Endothelial cell of umbilical vein (primary cell): ENCODE results near the gene ETNK2. TPM values are rescaled to one million over a fixed set of nuclear protein-coding genes. Genes with fewer than 3 reads are reported as not detected.

Experiments
- BruUV-seq: library from RNA; stranded (reverse); fragments of 400-500 nt; replicated peaks from 2 replicates; lab custom pipeline; 2021; lab: Mats Ljungman, UMichigan
- CTCF ChIA-PET: fragments of 300-600, 350-600 bp; sonication (Branson Sonifier 250); formaldehyde crosslinking; loops from one replicate; lab custom pipeline; 2021; ENCODE audit warnings: antibody characterized with exemption, inconsistent platforms; lab: Charles Lee
- POLR2A ChIA-PET: fragments of 300-600, 350-600 bp; sonication (Branson Sonifier 250); formaldehyde crosslinking; loops from one replicate; lab custom pipeline; 2021; ENCODE audit warnings: antibody characterized with exemption, inconsistent platforms; lab: Charles Lee
- DNase-seq: peaks from one replicate; pipeline ENCODE4 v3.0.0-alpha.2; 2011; ENCODE audit warnings: low read depth, low spot score
- FAIRE-seq: peaks from 2 replicates; lab custom pipeline; 2011; peaks lifted over from hg19 to GRCh38; lab: Jason Lieb, UNC
- H2AFZ ChIP-seq: 2 replicates; pipeline ENCODE4 v1.6.0; 2012; ENCODE audit warnings: low read depth, low read length, control low read depth, inconsistent platforms
- H3K27ac ChIP-seq: 2 replicates; pipeline ENCODE4 v1.5.1; 2011; ENCODE audit warnings: low read depth, mild to moderate bottlenecking, control low read depth, low read length, moderate library complexity; ENCODE audit not compliant: insufficient read depth
- H3K27me3 ChIP-seq, 2 experiments: 2 replicates each; pipeline versions ENCODE4 v1.6.0 to v1.6.1; 2011; ENCODE audit warnings: low read length in 2 of 2, mixed read lengths in 1 of 2; ENCODE audit not compliant: control insufficient read depth in 2 of 2, insufficient read depth in 2 of 2
- H3K36me3 ChIP-seq, 2 experiments: 2 replicates in 1 of 2; 3 replicates in 1 of 2; pipeline ENCODE4 v1.5.1; 2011; ENCODE audit warnings: low read length in 2 of 2, mild to moderate bottlenecking in 1 of 2, moderate library complexity in 1 of 2; ENCODE audit not compliant: control insufficient read depth in 2 of 2, insufficient read depth in 2 of 2; ENCODE audit errors: extremely low read depth in 1 of 2
- H3K4me1 ChIP-seq: 3 replicates; pipeline ENCODE4 v1.5.1; 2011; ENCODE audit warnings: mild to moderate bottlenecking, low read length; ENCODE audit not compliant: control insufficient read depth, insufficient read depth; ENCODE audit errors: extremely low read depth
- H3K4me2 ChIP-seq: 2 replicates; pipeline ENCODE4 v1.6.1; 2011; ENCODE audit warnings: low read length, control low read depth, mixed read lengths; ENCODE audit not compliant: insufficient read depth
- H3K4me3 ChIP-seq, 3 experiments: fragments of 200-600 bp in 1 of 3; sonication (generic), shearing (Covaris generic) in 1 of 3; replicated peaks in 1 of 3; 2 replicates each; pipeline ENCODE4 v1.5.1; 2011 to 2016; ENCODE audit warnings: control low read depth in 3 of 3, low read length in 3 of 3, mild to moderate bottlenecking in 2 of 3, inconsistent platforms in 1 of 3, low read depth in 1 of 3, moderate library complexity in 1 of 3; ENCODE audit not compliant: insufficient read depth in 1 of 3
- H3K79me2 ChIP-seq: 2 replicates; pipeline ENCODE4 v1.6.0; 2012; ENCODE audit warnings: low read length, inconsistent platforms; ENCODE audit not compliant: control insufficient read depth, insufficient read depth
- H3K9ac ChIP-seq: replicated peaks from 2 replicates; pipeline ENCODE3; 2011; ENCODE audit warnings: low read length, control low read depth; ENCODE audit not compliant: insufficient read depth; ENCODE audit errors: extremely low read depth
- H3K9me1 ChIP-seq: replicated peaks from 3 replicates; pipeline ENCODE4 v1.6.0; 2011; ENCODE audit warnings: mild to moderate bottlenecking, low read length; ENCODE audit not compliant: control insufficient read depth, insufficient read depth; ENCODE audit errors: extremely low read depth
- H3K9me3 ChIP-seq: replicated peaks from 2 replicates; pipeline ENCODE4 v1.5.1; 2012; ENCODE audit warnings: low read length, inconsistent platforms; ENCODE audit not compliant: control insufficient read depth, insufficient read depth
- H4K20me1 ChIP-seq: replicated peaks from 2 replicates; pipeline ENCODE3; 2011; ENCODE audit warnings: mild to moderate bottlenecking, low read length; ENCODE audit not compliant: control insufficient read depth, insufficient read depth; ENCODE audit errors: extremely low read depth
- CTCF ChIP-seq, 2 donors: IDR thresholded peaks; 1 replicate in 1 of 2; 2 replicates in 1 of 2; pipeline ENCODE4 v1.5.1; 2011; ENCODE audit warnings: low read length in 2 of 2, mild to moderate bottlenecking in 2 of 2, moderate library complexity in 2 of 2, control low read depth in 1 of 2, inconsistent platforms in 1 of 2, low read depth in 1 of 2; ENCODE audit not compliant: insufficient read depth in 1 of 2; ENCODE audit errors: extremely low read depth in 1 of 2
- EZH2 ChIP-seq: IDR thresholded peaks from 2 replicates; pipeline ENCODE4 v1.6.1; 2012; ENCODE audit warnings: borderline replicate concordance, low read depth, mild to moderate bottlenecking, moderate library complexity, low read length, inconsistent platforms; ENCODE audit not compliant: severe bottlenecking
- FOS ChIP-seq: IDR thresholded peaks from 2 replicates; pipeline ENCODE4 v1.6.1; 2011; ENCODE audit warnings: mild to moderate bottlenecking, low read length, moderate library complexity, borderline replicate concordance; ENCODE audit not compliant: insufficient read depth
- GATA2 ChIP-seq: IDR thresholded peaks from 2 replicates; pipeline ENCODE4 v1.7.0; 2011; ENCODE audit warnings: low read depth, mild to moderate bottlenecking, moderate library complexity, mixed read lengths, low read length; ENCODE audit not compliant: insufficient read length, insufficient read depth
- JUN ChIP-seq: IDR thresholded peaks from 2 replicates; pipeline ENCODE4 v1.6.1; 2011; ENCODE audit warnings: borderline replicate concordance, low read depth; ENCODE audit not compliant: insufficient read length, insufficient read depth
- MAX ChIP-seq: IDR thresholded peaks from 2 replicates; pipeline ENCODE4 v1.6.1; 2011; ENCODE audit not compliant: insufficient read depth, insufficient read length
- MYC ChIP-seq: IDR thresholded peaks from one replicate; pipeline ENCODE4 v1.6.1; 2011; ENCODE audit warnings: mild to moderate bottlenecking, low read depth, low read length
- POLR2A ChIP-seq: IDR thresholded peaks from 2 replicates; pipeline ENCODE4 v1.6.1; 2012; ENCODE audit warnings: low read depth, mild to moderate bottlenecking, control low read depth, low read length
- POLR2AphosphoS5 ChIP-seq: IDR thresholded peaks from 2 replicates; pipeline ENCODE4 v1.6.1; 2012; ENCODE audit warnings: low read depth, mild to moderate bottlenecking, control low read depth, low read length, moderate library complexity; ENCODE audit not compliant: insufficient read depth
- dilution Hi-C: fragments of 300-500 bp; cut with MboI; formaldehyde crosslinking; loops from one replicate; pipeline ENCODE4 v1.15.0; 2019; ENCODE audit warnings: low sequenced_read_pairs; ENCODE audit not compliant: extremely low pct_ligation_motif_present
- intact Hi-C: fragments of 100-400 bp; cut with micrococcal nuclease; formaldehyde crosslinking; loops from one replicate; pipeline ENCODE4 v1.10.0; 2022
- polyA plus RNA-seq, 4 experiments: library from polyadenylated mRNA; depleted of rRNA in 3 of 4; stranded (reverse) in 3 of 4; unstranded in 1 of 4; fragments of >200 nt; gene quantifications; 2 replicates each; pipeline versions ENCODE4 v1.2.1 to v1.2.3, GENCODE V29; 2011 to 2012; ENCODE audit warnings: missing spikeins in 1 of 4
- total RNA-seq: library from RNA; stranded (reverse); gene quantifications from 2 replicates; pipeline ENCODE4 v1.2.3, GENCODE V29; 2021

Gene ETNK2
- total and polyA plus RNA-seq, 2 donors (not counting 3 experiments of a cell fraction or from before 2014, with no cell fraction given) = 13.5 to 27.5 TPM

- BruUV-seq = no TSS peak
- Histone ChIP-seq H3K4me3 (no peak overlapping the region), H2AFZ (no peak overlapping the region), H3K79me2 (no peaks in the 10 kb centered on the region), H3K27ac (no peak overlapping the region), H3K9me3 (no peaks in the 10 kb centered on the region), H3K9ac (no peak overlapping the region), H3K27me3 (no peaks in the 10 kb centered on the region), H3K4me1 (peaks cover 5% of the 10 kb centered on the region), H3K4me2 (no peak overlapping the region), H3K9me1 (no peaks in the 10 kb centered on the region), H4K20me1 (no peaks in the 10 kb centered on the region), H3K36me3 (no peaks in the 10 kb centered on the region)
- FAIRE-seq (no peak), DNase-seq (no peak)
- ChIA-PET POLR2A (no interaction called here), CTCF (interaction anchor here (1.0 to 2.3 kb wide), 9 partner anchors 8 to 244 kb away, joined by 3 to 10 read pairs (median 5); partner anchors contain the start of gene GOLT1A)
- TF ChIP-seq GATA2 (no peak), MAX (no peak), FOS (no peak), POLR2AphosphoS5 (no peak), EZH2 (no peak), MYC (no peak), POLR2A (no peak), JUN (no peak), CTCF (IDR thresholded peaks at IDR 0.05; ENCODE audit: extremely low read depth in 1 of 2, insufficient read depth in 1 of 2, low read depth in 1 of 2, low read length in 2 of 2) (no peak)
- dilution Hi-C loops (loop anchor here (25.0 kb wide), 1 partner anchor 183 kb away; no protein-coding TSS in a partner anchor), intact Hi-C loops (no loop called here)
Measured at GRCh38 chr1:204154568-204155255, 2.9 kb upstream of the ETNK2 start.
